Embryonic facial prominence (tissue), 1 donor: ENCODE measurements around the gene SUPT3H.

Source experiments
- DNase-seq: peaks from one replicate; pipeline ENCODE4 v3.0.0-alpha.2; 2016; ENCODE audit errors: extremely low spot score

The SUPT3H gene

GRCh38 chr6:44795326-44795725 is 582.4 kb downstream of the SUPT3H start:
- DNase-seq: no peak

GRCh38 chr6:44789806-44790205 is 587.9 kb downstream of the SUPT3H start:
- DNase-seq: no peak

- no peak for DNase-seq
Measured at GRCh38 chr6:44789061-44789460, 588.7 kb downstream of the SUPT3H start.

- DNase-seq: no peak
Measured at GRCh38 chr6:44788387-44788981, 589.2 kb downstream of the SUPT3H start.

- DNase-seq: no peak
Measured at GRCh38 chr6:44787254-44787834, 590.4 kb downstream of the SUPT3H start.

- no peak for DNase-seq
Measured at GRCh38 chr6:44785130-44785529, 592.6 kb downstream of the SUPT3H start.

GRCh38 chr6:44784195-44784594 is 593.5 kb downstream of the SUPT3H start:
- DNase-seq: no peak

- no peak for DNase-seq
Measured at GRCh38 chr6:44782892-44783291, 594.8 kb downstream of the SUPT3H start.

- no peak for DNase-seq
Measured at GRCh38 chr6:44781912-44782597, 595.7 kb downstream of the SUPT3H start.

GRCh38 chr6:44780161-44780560 is 597.6 kb downstream of the SUPT3H start:
- no peak for DNase-seq

- DNase-seq: no peak
Measured at GRCh38 chr6:44779130-44779826, 598.5 kb downstream of the SUPT3H start.
